HEK293T (cell line): ENCODE results near the gene FBXO24.

Experiments used
- ARNT ChIP-seq: fragments of 450-650 bp; IDR thresholded peaks from 2 replicates; pipeline ENCODE4 v1.6.1; 2017; ENCODE audit warnings: mild to moderate bottlenecking
- ELF4 ChIP-seq: fragments of 450-650 bp; IDR thresholded peaks from 2 replicates; pipeline ENCODE4 v1.6.1; 2017; ENCODE audit warnings: antibody characterized with exemption
- L3MBTL2 ChIP-seq: fragments of 450-650 bp; conservative IDR thresholded peaks from 2 replicates; pipeline ENCODE4 v1.6.1; 2016; ENCODE audit warnings: mild to moderate bottlenecking
- NFRKB ChIP-seq: fragments of 450-650 bp; IDR thresholded peaks from 2 replicates; pipeline ENCODE4 v1.6.1; 2016; ENCODE audit warnings: mild to moderate bottlenecking, moderate library complexity
- ZNF384 ChIP-seq: fragments of 450-650 bp; IDR thresholded peaks from 2 replicates; pipeline ENCODE4 v1.6.1; 2016

GRCh38 chr7:100604028-100604975, 18.2 kb downstream of the FBXO24 start:
- no peak for TF ChIP-seq ZNF384
- TF ChIP-seq ARNT = no peak
- no peak for TF ChIP-seq L3MBTL2
- no peak for TF ChIP-seq ELF4
- TF ChIP-seq NFRKB = no peak
